Endodermal cell (in vitro differentiated cells): ENCODE measurements around the gene PTPRR. TPM values are rescaled to one million over a fixed set of nuclear protein-coding genes. Genes with fewer than 3 reads are reported as not detected.

Experiments used
- DNase-seq: peaks from one replicate; pipeline ENCODE4 v3.0.0-alpha.2; 2017
- H3K27ac ChIP-seq: 2 replicates; pipeline ENCODE4 v1.5.1; 2013; ENCODE audit warnings: mild to moderate bottlenecking, low read depth, low read length, moderate library complexity
- H3K27me3 ChIP-seq: 2 replicates; pipeline ENCODE4 v1.6.1; 2013; ENCODE audit warnings: mild to moderate bottlenecking, low read length, moderate library complexity; ENCODE audit not compliant: insufficient read depth, control insufficient read depth, poor library complexity, severe bottlenecking
- H3K36me3 ChIP-seq: 2 replicates; pipeline ENCODE4 v1.7.0; 2013; ENCODE audit warnings: mild to moderate bottlenecking, low read length, moderate library complexity; ENCODE audit not compliant: control insufficient read depth, insufficient read depth
- H3K4me1 ChIP-seq: one replicate; pipeline ENCODE4 v1.7.0; 2013; ENCODE audit warnings: low read length; ENCODE audit not compliant: control insufficient read depth, insufficient read depth
- H3K4me3 ChIP-seq: 2 replicates; pipeline ENCODE4 v1.5.1; 2013; ENCODE audit warnings: mild to moderate bottlenecking, low read length, moderate library complexity
- H3K9ac ChIP-seq: 2 replicates; pipeline ENCODE4 v1.6.1; 2013; ENCODE audit warnings: mild to moderate bottlenecking, low read length, moderate library complexity; ENCODE audit not compliant: poor library complexity, severe bottlenecking; ENCODE audit errors: extremely low read depth
- H3K9me3 ChIP-seq: 2 replicates; pipeline ENCODE4 v1.6.1; 2013; ENCODE audit warnings: mild to moderate bottlenecking, low read length, moderate library complexity; ENCODE audit not compliant: control insufficient read depth
- H3K27ac Mint-ChIP-seq: 2 replicates; pipeline ENCODE4 v1.8.0; 2020; ENCODE audit warnings: mixed read lengths
- H3K27me3 Mint-ChIP-seq: 2 replicates; pipeline ENCODE4 v1.8.0; 2021; ENCODE audit warnings: mild to moderate bottlenecking, mixed read lengths; ENCODE audit not compliant: insufficient read depth
- H3K36me3 Mint-ChIP-seq: 2 replicates; pipeline ENCODE4 v1.8.0; 2020; ENCODE audit warnings: low read depth, mixed read lengths
- H3K4me1 Mint-ChIP-seq: 2 replicates; pipeline ENCODE4 v1.8.0; 2020; ENCODE audit warnings: mixed read lengths
- H3K4me3 Mint-ChIP-seq: 2 replicates; pipeline ENCODE4 v1.8.0; 2020; ENCODE audit warnings: mild to moderate bottlenecking, moderate library complexity, mixed read lengths
- H3K9me3 Mint-ChIP-seq: 2 replicates; pipeline ENCODE4 v1.8.0; 2020; ENCODE audit warnings: mild to moderate bottlenecking, mixed read lengths
- WGBS, 2 experiments: methylation state at CpG; one replicate each; pipeline versions ENCODE4 v1.1.5 to v1.1.7; 2013; ENCODE audit warnings: missing lambda C conversion rate in 2 of 2, mixed read lengths in 1 of 2; ENCODE audit not compliant: insufficient coverage in 1 of 2, insufficient read length in 1 of 2; 5-methylcytosine and 5-hydroxymethylcytosine counted together
- total RNA-seq, 2 donors: library from RNA; stranded (reverse); fragmentation: NEBNext Ultra II Directional in 1 of 2; extraction: Animal tissue kit (Norgen Biotek cat#: 25700) in 1 of 2; gene quantifications; 2 replicates in 1 of 2; 3 replicates in 1 of 2; pipeline ENCODE4 v1.2.1, GENCODE V29; 2021
- TF ChIP-seq, protein P1 (sequence below): fragments of 200-600 bp; sonication (generic); conservative IDR thresholded peaks from 2 replicates; pipeline ENCODE4 v1.5.0; 2021; ENCODE audit warnings: antibody characterized with exemption, mild to moderate bottlenecking

PTPRR gene
- total RNA-seq, 2 donors from 2014 or later: 0.27 to 0.40 TPM

DNA sequence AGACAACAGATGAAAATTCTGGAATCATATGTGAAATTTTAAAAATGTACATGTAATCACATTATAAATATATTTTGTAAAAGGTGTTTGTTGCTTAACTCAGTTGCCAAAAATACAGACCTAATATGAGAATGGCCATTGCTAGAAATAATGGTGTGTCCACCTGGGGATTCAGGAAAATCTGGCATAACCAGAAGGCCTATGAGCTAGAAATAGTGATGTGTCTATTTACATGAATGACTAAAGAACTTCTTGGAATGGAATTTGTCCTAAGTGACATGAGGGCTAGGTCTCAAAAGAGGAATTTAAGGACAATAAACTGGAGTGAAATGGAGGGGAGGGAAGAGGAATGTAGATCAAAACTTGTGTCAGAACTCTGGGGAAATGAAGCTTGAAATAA lies 126.4 kb downstream of the PTPRR start:
- TF ChIP-seq, protein P1, sequence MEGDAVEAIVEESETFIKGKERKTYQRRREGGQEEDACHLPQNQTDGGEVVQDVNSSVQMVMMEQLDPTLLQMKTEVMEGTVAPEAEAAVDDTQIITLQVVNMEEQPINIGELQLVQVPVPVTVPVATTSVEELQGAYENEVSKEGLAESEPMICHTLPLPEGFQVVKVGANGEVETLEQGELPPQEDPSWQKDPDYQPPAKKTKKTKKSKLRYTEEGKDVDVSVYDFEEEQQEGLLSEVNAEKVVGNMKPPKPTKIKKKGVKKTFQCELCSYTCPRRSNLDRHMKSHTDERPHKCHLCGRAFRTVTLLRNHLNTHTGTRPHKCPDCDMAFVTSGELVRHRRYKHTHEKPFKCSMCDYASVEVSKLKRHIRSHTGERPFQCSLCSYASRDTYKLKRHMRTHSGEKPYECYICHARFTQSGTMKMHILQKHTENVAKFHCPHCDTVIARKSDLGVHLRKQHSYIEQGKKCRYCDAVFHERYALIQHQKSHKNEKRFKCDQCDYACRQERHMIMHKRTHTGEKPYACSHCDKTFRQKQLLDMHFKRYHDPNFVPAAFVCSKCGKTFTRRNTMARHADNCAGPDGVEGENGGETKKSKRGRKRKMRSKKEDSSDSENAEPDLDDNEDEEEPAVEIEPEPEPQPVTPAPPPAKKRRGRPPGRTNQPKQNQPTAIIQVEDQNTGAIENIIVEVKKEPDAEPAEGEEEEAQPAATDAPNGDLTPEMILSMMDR: no peak
- Histone ChIP-seq H3K9ac (no peak overlapping the region), H3K27me3 (no peaks in the 10 kb centered on the region), H3K4me3 (no peak overlapping the region), H3K9me3 (no peaks in the 10 kb centered on the region), H3K27ac (no peak overlapping the region), H3K4me1 (no peaks in the 10 kb centered on the region), H3K36me3 (no peaks in the 10 kb centered on the region)
- no peaks in the 10 kb centered on the region for H3K36me3 Mint-ChIP-seq
- no peaks in the 10 kb centered on the region for H3K27me3 Mint-ChIP-seq
- peaks cover 4% of the 10 kb centered on the region for H3K4me1 Mint-ChIP-seq
- no peaks in the 10 kb centered on the region for H3K9me3 Mint-ChIP-seq
- H3K27ac Mint-ChIP-seq: no peak overlapping the region
- no peak overlapping the region for H3K4me3 Mint-ChIP-seq
- no peak for DNase-seq

DNA sequence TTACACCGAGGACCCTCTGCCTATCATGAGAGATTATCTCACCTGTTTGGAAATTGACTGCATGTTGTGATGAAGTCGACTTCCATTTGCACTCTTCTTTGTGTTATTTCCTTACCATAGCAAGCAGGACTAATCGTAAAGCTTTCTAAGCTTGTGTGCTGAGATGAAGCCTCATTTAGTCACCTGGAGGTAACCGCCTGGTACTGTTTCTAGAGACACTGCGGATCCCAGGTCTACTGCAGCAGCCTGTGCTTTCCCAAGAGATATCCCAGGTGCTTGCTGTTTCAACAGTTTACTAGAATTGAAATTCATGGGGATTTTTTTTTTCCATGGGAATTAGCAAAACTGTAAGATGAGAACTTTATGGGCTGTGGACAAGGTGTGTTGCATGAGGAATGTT lies 131.8 kb downstream of the PTPRR start:
- Histone ChIP-seq H3K9ac (no peak overlapping the region), H3K4me3 (no peak overlapping the region), H3K36me3 (no peaks in the 10 kb centered on the region), H3K27ac (no peak overlapping the region), H3K4me1 (no peaks in the 10 kb centered on the region), H3K9me3 (no peaks in the 10 kb centered on the region), H3K27me3 (no peaks in the 10 kb centered on the region)
- DNase-seq: no peak
- H3K36me3 Mint-ChIP-seq: no peaks in the 10 kb centered on the region
- peaks cover 4% of the 10 kb centered on the region for H3K9me3 Mint-ChIP-seq
- no peak overlapping the region for H3K4me3 Mint-ChIP-seq
- no peaks in the 10 kb centered on the region for H3K27me3 Mint-ChIP-seq
- no peak overlapping the region for H3K27ac Mint-ChIP-seq
- no peaks in the 10 kb centered on the region for H3K4me1 Mint-ChIP-seq
- WGBS, 2 experiments: 94 to 100% methylated on average over 5 of the region's 5 CpGs
- TF ChIP-seq, protein P1: peak; percentile 35

DNA sequence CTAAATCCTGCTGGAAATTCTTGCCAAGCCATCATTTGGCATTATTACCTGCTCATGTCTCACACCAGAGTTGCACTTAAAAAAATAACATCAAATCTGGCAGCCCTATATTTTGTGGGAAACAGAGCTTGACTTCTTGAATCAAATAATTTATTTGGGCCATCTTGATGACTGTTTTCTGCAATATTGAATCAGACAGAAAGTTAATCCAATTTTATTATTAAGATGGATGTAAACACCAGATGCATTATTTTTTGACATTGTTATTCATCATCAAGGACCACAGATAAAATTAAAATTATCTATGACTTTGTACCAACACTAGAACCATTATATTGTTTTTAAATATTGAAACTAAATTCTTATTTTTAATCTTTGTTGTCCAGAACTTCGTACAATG lies 132.9 kb downstream of the PTPRR start:
- Mint-ChIP-seq H3K9me3 (peaks cover 9% of the 10 kb centered on the region), H3K27me3 (no peaks in the 10 kb centered on the region), H3K36me3 (no peaks in the 10 kb centered on the region), H3K27ac (no peak overlapping the region), H3K4me3 (no peak overlapping the region), H3K4me1 (no peaks in the 10 kb centered on the region)
- Histone ChIP-seq H3K9me3 (no peaks in the 10 kb centered on the region), H3K27ac (no peak overlapping the region), H3K27me3 (no peaks in the 10 kb centered on the region), H3K4me3 (no peak overlapping the region), H3K36me3 (no peaks in the 10 kb centered on the region), H3K9ac (no peak overlapping the region), H3K4me1 (no peaks in the 10 kb centered on the region)
- DNase-seq: no peak
- 100% methylated on average over 1 of the region's 1 CpG; no CpG with 5 or more reads in 1 of the 2 experiments for WGBS, 2 experiments
- TF ChIP-seq, protein P1: no peak
